Natural killer cell (primary cell): ENCODE data around the gene CIZ1. TPM values are rescaled to one million over a fixed set of nuclear protein-coding genes. Genes with fewer than 3 reads are reported as not detected.

Experiments used
- ATAC-seq, 3 donors: fragments of 150-1000 bp in 2 of 3; fragments of 200-7000 bp in 1 of 3; cut with Tn5 transposase; 1 replicate in 1 of 3; 2 replicates in 2 of 3; pipeline ENCODE4 v1.10.0; 2021; ENCODE audit warnings: mild to moderate bottlenecking in 2 of 3, moderate library complexity in 2 of 3
- DNase-seq, 2 donors: peaks; one replicate each; pipeline versions ENCODE4 v3.0.0 to v3.0.0-alpha.2; 2013 to 2021; ENCODE audit warnings: mixed read lengths in 1 of 2
- H3K27ac ChIP-seq: one replicate; pipeline ENCODE4 v1.5.1; 2013; ENCODE audit warnings: mild to moderate bottlenecking, low read length
- H3K27me3 ChIP-seq: one replicate; pipeline ENCODE4 v1.6.1; 2013; ENCODE audit warnings: low read length; ENCODE audit not compliant: control insufficient read depth, insufficient read depth
- H3K36me3 ChIP-seq: one replicate; pipeline ENCODE4 v1.6.1; 2013; ENCODE audit warnings: low read length; ENCODE audit not compliant: control insufficient read depth, insufficient read depth
- H3K4me1 ChIP-seq: one replicate; pipeline ENCODE4 v1.6.1; 2013; ENCODE audit warnings: low read length; ENCODE audit not compliant: control insufficient read depth, insufficient read depth
- H3K4me3 ChIP-seq: one replicate; pipeline ENCODE4 v1.5.1; 2013; ENCODE audit warnings: low read length
- H3K9me3 ChIP-seq: one replicate; pipeline ENCODE4 v1.6.1; 2013; ENCODE audit warnings: low read length; ENCODE audit not compliant: control insufficient read depth, insufficient read depth
- H3K27ac Mint-ChIP-seq, 2 donors: one replicate each; pipeline ENCODE4 v1.8.0; 2022; ENCODE audit warnings: mild to moderate bottlenecking in 2 of 2, mixed read lengths in 2 of 2, moderate library complexity in 1 of 2
- H3K27me3 Mint-ChIP-seq, 2 donors: one replicate each; pipeline ENCODE4 v1.8.0; 2022; ENCODE audit warnings: low read depth in 2 of 2, mixed read lengths in 2 of 2
- H3K36me3 Mint-ChIP-seq: one replicate; pipeline ENCODE4 v1.8.0; 2022; ENCODE audit warnings: mixed read lengths
- H3K4me1 Mint-ChIP-seq, 2 donors: one replicate each; pipeline ENCODE4 v1.8.0; 2022; ENCODE audit warnings: mixed read lengths in 2 of 2
- H3K4me3 Mint-ChIP-seq: one replicate; pipeline ENCODE4 v1.8.0; 2022; ENCODE audit warnings: mild to moderate bottlenecking, moderate library complexity, mixed read lengths
- H3K9me3 Mint-ChIP-seq, 2 donors: one replicate each; pipeline ENCODE4 v1.8.0; 2022; ENCODE audit warnings: mixed read lengths in 2 of 2
- WGBS: methylation state at CpG from one replicate; pipeline ENCODE4 v1.1.7; 2013; ENCODE audit warnings: missing lambda C conversion rate; ENCODE audit not compliant: insufficient coverage; 5-methylcytosine and 5-hydroxymethylcytosine counted together
- intact Hi-C: fragments of 100-400 bp; cut with micrococcal nuclease; formaldehyde crosslinking; loops from one replicate; pipeline ENCODE4 v1.14.2; 2022
- total RNA-seq, 4 donors: library from RNA; stranded (reverse); fragments of 120-200 nt in 1 of 4; gene quantifications; one replicate each; pipeline versions ENCODE4 v1.2.3 to v1.2.4, GENCODE V29; 2013 to 2022
- TF ChIP-seq, protein P1 (sequence below): fragments of 200-600 bp; IDR thresholded peaks from one replicate; pipeline ENCODE4 v1.8.0; 2022; ENCODE audit warnings: antibody characterized with exemption

The CIZ1 gene
- total RNA-seq, 3 donors from 2014 or later (not counting 1 experiment from before 2014, with no cell fraction given), result 152 to 165 (median 159) TPM

DNA sequence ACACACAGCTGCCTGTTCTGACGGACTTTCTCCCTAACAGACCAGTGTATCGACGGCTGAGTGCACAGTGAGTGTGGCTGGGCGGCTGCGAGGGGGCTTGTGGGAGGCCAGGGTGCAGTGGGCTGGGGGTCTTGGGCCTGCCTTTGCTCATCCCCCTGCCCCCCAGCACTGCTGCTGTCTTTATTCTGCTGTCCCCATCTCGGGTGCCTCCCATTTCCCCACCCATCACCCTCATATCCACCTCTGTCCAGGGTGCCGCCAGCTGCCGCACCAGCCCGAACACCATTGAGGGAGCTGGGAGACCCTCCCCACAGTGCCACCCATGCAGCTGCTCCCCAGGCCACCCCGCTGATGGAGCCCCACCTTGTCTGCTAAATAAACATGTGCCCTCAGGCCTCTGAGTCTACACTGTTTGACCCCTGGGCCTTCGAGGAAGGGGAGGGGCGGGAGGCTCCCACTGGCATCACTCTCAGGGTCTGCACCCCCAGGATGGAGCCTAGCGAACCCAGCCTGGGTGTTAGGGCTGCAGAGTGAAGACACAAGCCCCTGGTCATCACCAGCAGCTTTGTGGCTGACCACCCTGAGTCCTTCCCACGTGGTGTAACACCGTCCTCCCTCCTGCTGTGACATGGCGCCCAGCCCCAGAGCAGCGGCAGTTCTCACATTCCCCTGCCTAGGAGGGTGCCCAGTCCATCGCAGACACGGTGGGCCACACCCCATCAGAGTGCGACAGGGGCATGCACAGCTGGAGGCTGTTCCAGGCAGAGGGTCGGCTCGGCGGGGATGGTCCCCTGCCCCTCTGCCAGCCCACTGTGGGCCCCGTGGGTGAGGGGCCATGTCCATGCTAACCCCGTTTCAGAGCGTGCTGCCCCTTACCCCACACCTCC, 38.1 kb downstream of the CIZ1 start:
- Histone ChIP-seq H3K27ac (no peak overlapping the region), H3K4me1 (no peaks in the 10 kb centered on the region), H3K36me3 (no peaks in the 10 kb centered on the region), H3K9me3 (no peaks in the 10 kb centered on the region), H3K27me3 (no peaks in the 10 kb centered on the region), H3K4me3 (no peak overlapping the region)
- Mint-ChIP-seq H3K36me3 (no peaks in the 10 kb centered on the region), H3K4me1 (peaks cover 0 to 6% of the 10 kb centered on the region in 2 donors), H3K4me3 (no peak overlapping the region), H3K9me3 (no peaks in the 10 kb centered on the region), H3K27ac (no peak overlapping the region), H3K27me3 (no peaks in the 10 kb centered on the region)
- intact Hi-C loops, result no loop called here
- 85% methylated on average over 26 of the region's 26 CpGs for WGBS
- TF ChIP-seq, protein P1, sequence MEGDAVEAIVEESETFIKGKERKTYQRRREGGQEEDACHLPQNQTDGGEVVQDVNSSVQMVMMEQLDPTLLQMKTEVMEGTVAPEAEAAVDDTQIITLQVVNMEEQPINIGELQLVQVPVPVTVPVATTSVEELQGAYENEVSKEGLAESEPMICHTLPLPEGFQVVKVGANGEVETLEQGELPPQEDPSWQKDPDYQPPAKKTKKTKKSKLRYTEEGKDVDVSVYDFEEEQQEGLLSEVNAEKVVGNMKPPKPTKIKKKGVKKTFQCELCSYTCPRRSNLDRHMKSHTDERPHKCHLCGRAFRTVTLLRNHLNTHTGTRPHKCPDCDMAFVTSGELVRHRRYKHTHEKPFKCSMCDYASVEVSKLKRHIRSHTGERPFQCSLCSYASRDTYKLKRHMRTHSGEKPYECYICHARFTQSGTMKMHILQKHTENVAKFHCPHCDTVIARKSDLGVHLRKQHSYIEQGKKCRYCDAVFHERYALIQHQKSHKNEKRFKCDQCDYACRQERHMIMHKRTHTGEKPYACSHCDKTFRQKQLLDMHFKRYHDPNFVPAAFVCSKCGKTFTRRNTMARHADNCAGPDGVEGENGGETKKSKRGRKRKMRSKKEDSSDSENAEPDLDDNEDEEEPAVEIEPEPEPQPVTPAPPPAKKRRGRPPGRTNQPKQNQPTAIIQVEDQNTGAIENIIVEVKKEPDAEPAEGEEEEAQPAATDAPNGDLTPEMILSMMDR, result no peak
- no peak for DNase-seq
- no peak for ATAC-seq

DNA sequence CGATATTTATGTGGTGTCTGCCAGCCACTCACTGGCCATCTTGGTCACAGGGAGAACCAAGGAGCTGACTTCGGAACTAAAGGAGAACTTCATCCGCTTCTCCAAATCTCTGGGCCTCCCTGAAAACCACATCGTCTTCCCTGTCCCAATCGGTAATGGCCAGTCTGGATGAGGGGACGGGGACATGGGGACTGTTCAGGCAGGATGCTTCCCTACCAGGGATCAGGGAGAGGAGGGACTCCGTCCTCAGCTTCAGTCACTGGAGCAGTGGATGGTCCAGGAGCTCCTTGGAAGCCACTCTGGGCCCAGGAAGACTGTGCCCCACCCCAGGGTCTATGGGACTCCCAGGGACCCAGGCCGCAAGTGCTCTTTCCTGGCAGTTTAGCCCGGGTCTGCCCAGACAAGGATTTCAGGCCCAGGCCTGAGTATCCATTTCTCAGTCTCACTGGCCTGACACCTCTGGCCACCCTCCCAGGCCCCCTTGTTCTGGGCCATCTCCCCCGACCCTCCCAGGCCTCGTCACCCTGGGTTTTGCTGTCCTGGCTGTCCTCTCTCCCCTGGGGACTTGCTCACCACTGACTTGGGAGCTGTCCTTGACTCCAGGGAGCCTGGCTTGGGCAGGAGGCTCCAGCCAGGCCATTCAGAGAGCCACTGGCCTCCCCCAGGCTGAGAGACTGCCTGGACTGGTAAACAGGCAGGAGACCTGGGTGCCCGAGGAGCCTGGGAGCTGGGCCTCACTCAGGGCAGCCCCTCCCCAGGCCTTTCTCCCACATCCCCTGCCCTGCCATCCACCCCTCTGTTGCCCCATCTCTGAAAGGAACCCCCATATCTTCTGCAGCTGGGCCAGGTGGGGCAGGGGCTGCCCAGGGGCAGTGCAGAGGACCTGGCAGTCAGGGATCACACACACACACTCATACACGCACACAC, 39.0 kb downstream of the CIZ1 start:
- H3K4me3 ChIP-seq, result no peak overlapping the region
- WGBS, result 94% methylated on average over 13 of the region's 13 CpGs
- no peak overlapping the region for H3K27ac ChIP-seq
- no peaks in the 10 kb centered on the region for H3K9me3 Mint-ChIP-seq
- H3K36me3 Mint-ChIP-seq, result no peaks in the 10 kb centered on the region
- TF ChIP-seq, protein P1, result no peak
- H3K27ac Mint-ChIP-seq, result no peak overlapping the region
- no peaks in the 10 kb centered on the region for H3K27me3 ChIP-seq
- H3K27me3 Mint-ChIP-seq, result no peaks in the 10 kb centered on the region
- no peak for ATAC-seq
- H3K9me3 ChIP-seq, result no peaks in the 10 kb centered on the region
- no peaks in the 10 kb centered on the region for H3K4me1 ChIP-seq
- no peak for DNase-seq
- intact Hi-C loops, result no loop called here
- H3K4me1 Mint-ChIP-seq, result peaks cover 0 to 6% of the 10 kb centered on the region in 2 donors
- H3K36me3 ChIP-seq, result no peaks in the 10 kb centered on the region
- no peak overlapping the region for H3K4me3 Mint-ChIP-seq

DNA sequence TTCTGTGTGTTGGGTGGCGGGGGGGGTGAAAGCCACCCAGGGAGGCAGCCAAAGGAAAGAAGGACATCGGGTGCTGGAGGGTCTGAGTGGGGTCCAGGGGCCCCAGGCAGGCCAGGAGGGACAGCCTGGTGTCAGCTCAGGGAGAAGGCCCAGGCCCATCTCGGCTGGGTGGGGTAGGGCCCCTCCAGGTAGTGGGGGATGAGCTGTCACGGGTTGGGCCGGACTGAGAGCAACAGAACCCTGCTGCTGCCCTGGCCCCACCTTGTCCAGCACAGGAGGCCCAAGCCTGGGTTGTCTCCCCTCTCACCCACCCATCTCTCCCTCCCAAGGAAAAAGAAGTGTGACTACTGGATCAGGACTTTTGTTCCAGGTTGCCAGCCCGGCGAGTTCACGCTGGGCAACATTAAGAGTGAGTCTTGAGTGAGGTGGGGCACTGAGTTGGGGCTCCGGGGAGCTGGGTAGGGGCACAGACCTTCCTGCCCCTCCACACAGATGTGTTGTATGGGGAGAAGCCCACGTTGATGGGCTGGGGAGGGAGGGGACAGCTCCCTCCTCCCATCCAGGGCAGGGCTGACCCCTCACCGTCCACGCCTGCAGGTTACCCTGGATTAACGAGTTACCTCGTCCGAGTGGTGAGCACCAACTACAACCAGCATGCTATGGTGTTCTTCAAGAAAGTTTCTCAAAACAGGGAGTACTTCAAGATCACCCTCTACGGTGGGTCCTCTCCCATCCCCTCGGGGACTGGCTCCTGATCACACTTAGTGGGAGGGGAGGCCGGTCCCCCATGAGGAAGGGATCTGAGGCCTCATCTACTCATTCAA, 39.9 kb downstream of the CIZ1 start:
- Histone ChIP-seq H3K4me1 (no peaks in the 10 kb centered on the region), H3K4me3 (no peak overlapping the region), H3K27ac (no peak overlapping the region), H3K27me3 (no peaks in the 10 kb centered on the region), H3K9me3 (no peaks in the 10 kb centered on the region), H3K36me3 (no peaks in the 10 kb centered on the region)
- ATAC-seq (no peak), DNase-seq (no peak)
- 86% methylated on average over 16 of the region's 18 CpGs for WGBS
- Mint-ChIP-seq H3K9me3 (no peaks in the 10 kb centered on the region), H3K27ac (peak overlapping the region in 1 of 2 donors; percentile 31), H3K4me1 (peaks cover 0 to 6% of the 10 kb centered on the region in 2 donors), H3K27me3 (no peaks in the 10 kb centered on the region), H3K36me3 (no peaks in the 10 kb centered on the region), H3K4me3 (no peak overlapping the region)
- TF ChIP-seq, protein P1, result no peak
- intact Hi-C loops, result no loop called here
